H1 (cell line): Measurements from ENCODE around the gene R3HDM4.

ENCODE experiments used
- CBX8 ChIP-seq: fragments of 300-800, 300-1000 bp; sonication (generic); IDR thresholded peaks from 2 replicates; pipeline ENCODE4 v1.7.1; 2016; ENCODE audit warnings: low read depth, low read length, borderline replicate concordance
- CREB1 ChIP-seq: IDR thresholded peaks from 2 replicates; pipeline ENCODE4 v1.6.1; 2012; ENCODE audit warnings: inconsistent platforms
- GABPA ChIP-seq: IDR thresholded peaks from 2 replicates; pipeline ENCODE4 v1.6.1; 2011; ENCODE audit warnings: mild to moderate bottlenecking, low read length, moderate library complexity, borderline replicate concordance; ENCODE audit not compliant: insufficient read depth
- POLR2A ChIP-seq, 2 experiments: IDR thresholded peaks; 1 replicate in 1 of 2; 2 replicates in 1 of 2; pipeline ENCODE4 v1.6.1; 2011; ENCODE audit warnings: low read depth in 2 of 2, low read length in 2 of 2, mild to moderate bottlenecking in 2 of 2; ENCODE audit errors: control extremely low read depth in 1 of 2
- POLR2AphosphoS5 ChIP-seq: IDR thresholded peaks from 2 replicates; pipeline ENCODE4 v1.6.1; 2011; ENCODE audit warnings: low read depth, low read length
- RXRA ChIP-seq: IDR thresholded peaks from 2 replicates; pipeline ENCODE4 v1.6.1; 2011; ENCODE audit warnings: low read depth, mild to moderate bottlenecking, low read length, moderate library complexity; ENCODE audit not compliant: insufficient read depth
- TCF12 ChIP-seq: IDR thresholded peaks from 2 replicates; pipeline ENCODE4 v1.6.1; 2011; ENCODE audit warnings: low read depth, mild to moderate bottlenecking, low read length
- TF ChIP-seq, protein P1 (sequence below), 3 experiments: IDR thresholded peaks; 1 replicate in 2 of 3; 2 replicates in 1 of 3; pipeline versions ENCODE4 v1.5.1 to v1.6.1; 2011; ENCODE audit warnings: low read length in 3 of 3, mild to moderate bottlenecking in 3 of 3, inconsistent platforms in 2 of 3, low read depth in 1 of 3, moderate library complexity in 1 of 3; ENCODE audit not compliant: insufficient read depth in 1 of 3; ENCODE audit errors: control extremely low read depth in 1 of 3
- TF ChIP-seq, protein P2 (sequence below): IDR thresholded peaks from 2 replicates; pipeline ENCODE4 v1.6.1; 2011; ENCODE audit warnings: low read length, improper control_type of control experiment
- TF ChIP-seq, protein P3 (sequence below): IDR thresholded peaks from 2 replicates; pipeline ENCODE4 v1.6.1; 2011; ENCODE audit warnings: low read depth, mild to moderate bottlenecking, low read length; ENCODE audit not compliant: insufficient read depth
- TF ChIP-seq, protein P4 (sequence below): IDR thresholded peaks from 2 replicates; pipeline ENCODE4 v1.6.1; 2012; ENCODE audit warnings: inconsistent platforms

DNA sequence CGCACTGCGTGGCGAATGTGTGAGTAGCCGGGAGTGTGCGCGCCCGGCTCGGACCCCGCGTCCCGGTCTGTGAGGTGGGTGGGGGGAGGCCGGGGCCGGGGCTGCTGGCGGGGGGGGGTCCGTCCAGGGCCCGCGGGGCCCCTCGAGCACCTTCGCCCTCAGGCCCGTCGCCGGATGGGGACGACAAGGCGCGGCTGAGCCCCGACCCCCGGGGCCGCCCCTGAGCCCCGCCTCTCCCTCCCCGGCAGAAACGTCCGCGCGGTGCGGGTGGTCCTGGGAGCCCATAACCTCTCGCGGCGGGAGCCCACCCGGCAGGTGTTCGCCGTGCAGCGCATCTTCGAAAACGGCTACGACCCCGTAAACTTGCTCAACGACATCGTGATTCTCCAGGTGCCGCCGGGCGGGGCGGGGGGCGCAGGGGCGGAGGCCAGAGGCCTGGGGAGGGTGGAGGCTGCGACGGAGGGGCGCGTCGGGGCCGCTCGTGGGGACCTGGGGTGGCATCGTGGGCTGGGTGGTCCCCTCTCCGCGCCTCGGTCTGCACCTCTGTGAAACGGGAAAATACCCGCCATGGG lies 59.9 kb downstream of the R3HDM4 start:
- no peak for TF ChIP-seq CREB1
- TF ChIP-seq, protein P1, sequence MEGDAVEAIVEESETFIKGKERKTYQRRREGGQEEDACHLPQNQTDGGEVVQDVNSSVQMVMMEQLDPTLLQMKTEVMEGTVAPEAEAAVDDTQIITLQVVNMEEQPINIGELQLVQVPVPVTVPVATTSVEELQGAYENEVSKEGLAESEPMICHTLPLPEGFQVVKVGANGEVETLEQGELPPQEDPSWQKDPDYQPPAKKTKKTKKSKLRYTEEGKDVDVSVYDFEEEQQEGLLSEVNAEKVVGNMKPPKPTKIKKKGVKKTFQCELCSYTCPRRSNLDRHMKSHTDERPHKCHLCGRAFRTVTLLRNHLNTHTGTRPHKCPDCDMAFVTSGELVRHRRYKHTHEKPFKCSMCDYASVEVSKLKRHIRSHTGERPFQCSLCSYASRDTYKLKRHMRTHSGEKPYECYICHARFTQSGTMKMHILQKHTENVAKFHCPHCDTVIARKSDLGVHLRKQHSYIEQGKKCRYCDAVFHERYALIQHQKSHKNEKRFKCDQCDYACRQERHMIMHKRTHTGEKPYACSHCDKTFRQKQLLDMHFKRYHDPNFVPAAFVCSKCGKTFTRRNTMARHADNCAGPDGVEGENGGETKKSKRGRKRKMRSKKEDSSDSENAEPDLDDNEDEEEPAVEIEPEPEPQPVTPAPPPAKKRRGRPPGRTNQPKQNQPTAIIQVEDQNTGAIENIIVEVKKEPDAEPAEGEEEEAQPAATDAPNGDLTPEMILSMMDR (IDR thresholded peaks at IDR 0.05; ENCODE audit: control extremely low read depth in 1 of 3, insufficient read depth in 1 of 3, low read depth in 1 of 3, low read length in 3 of 3), result no peak
- TF ChIP-seq, protein P2, sequence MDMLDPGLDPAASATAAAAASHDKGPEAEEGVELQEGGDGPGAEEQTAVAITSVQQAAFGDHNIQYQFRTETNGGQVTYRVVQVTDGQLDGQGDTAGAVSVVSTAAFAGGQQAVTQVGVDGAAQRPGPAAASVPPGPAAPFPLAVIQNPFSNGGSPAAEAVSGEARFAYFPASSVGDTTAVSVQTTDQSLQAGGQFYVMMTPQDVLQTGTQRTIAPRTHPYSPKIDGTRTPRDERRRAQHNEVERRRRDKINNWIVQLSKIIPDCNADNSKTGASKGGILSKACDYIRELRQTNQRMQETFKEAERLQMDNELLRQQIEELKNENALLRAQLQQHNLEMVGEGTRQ, result no peak
- TF ChIP-seq, protein P3, sequence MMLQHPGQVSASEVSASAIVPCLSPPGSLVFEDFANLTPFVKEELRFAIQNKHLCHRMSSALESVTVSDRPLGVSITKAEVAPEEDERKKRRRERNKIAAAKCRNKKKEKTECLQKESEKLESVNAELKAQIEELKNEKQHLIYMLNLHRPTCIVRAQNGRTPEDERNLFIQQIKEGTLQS, result no peak
- TF ChIP-seq POLR2A (IDR thresholded peaks at IDR 0.05; ENCODE audit: control extremely low read depth in 1 of 2, low read depth in 2 of 2, low read length in 2 of 2), result no peak
- no peak for TF ChIP-seq GABPA
- TF ChIP-seq, protein P4, sequence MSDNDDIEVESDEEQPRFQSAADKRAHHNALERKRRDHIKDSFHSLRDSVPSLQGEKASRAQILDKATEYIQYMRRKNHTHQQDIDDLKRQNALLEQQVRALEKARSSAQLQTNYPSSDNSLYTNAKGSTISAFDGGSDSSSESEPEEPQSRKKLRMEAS, result no peak
- no peak for TF ChIP-seq RXRA
- no peak for TF ChIP-seq CBX8
- no peak for TF ChIP-seq POLR2AphosphoS5
- TF ChIP-seq TCF12, result no peak
